Spleen (tissue), 7 donors: ENCODE data around the gene GBE1.

Source experiments
- CTCF ChIP-seq, 11 experiments: fragments of 200-600 bp in 7 of 11; fragments of 450-650 bp in 4 of 11; sonication (generic) in 4 of 11; IDR thresholded peaks in 8 of 11; conservative IDR thresholded peaks in 3 of 11; 1 replicate in 7 of 11; 2 replicates in 4 of 11; pipeline versions ENCODE4 v1.4.0 to v1.8.0; 2016 to 2021; ENCODE audit warnings: antibody characterized with exemption in 11 of 11, inconsistent platforms in 4 of 11, mild to moderate bottlenecking in 1 of 11
- POLR2AphosphoS5 ChIP-seq, 3 donors: sonication (generic); formaldehyde crosslinking; IDR thresholded peaks; one replicate each; pipeline ENCODE4 v1.5.1; 2017; ENCODE audit warnings: antibody characterized with exemption in 3 of 3
- donor health status: DM: no; HTN: no; CAD: no; lungs with moderate emphysema.
- donor health status: DM: no; HTN: no; CAD: no.
- donor health status: DM: no; HTN: no; CAD: no.

GRCh38 chr3:81790117-81790516 lies 28.7 kb upstream of the GBE1 start:
- TF ChIP-seq CTCF (IDR thresholded peaks at IDR 0.05 in 8 of 11, conservative IDR thresholded peaks at IDR 0.05 in 3 of 11): no peak
- TF ChIP-seq POLR2AphosphoS5 (IDR thresholded peaks at IDR 0.05): no peak
